Mammary epithelial cell (primary cell): Measurements from ENCODE around the gene CPNE9.

Experiments
- EZH2 ChIP-seq: IDR thresholded peaks from 2 replicates; pipeline ENCODE4 v1.6.1; 2012; ENCODE audit warnings: low read length, inconsistent platforms, borderline replicate concordance
- TF ChIP-seq, protein P1 (sequence below), 2 donors: IDR thresholded peaks in 1 of 2; conservative IDR thresholded peaks in 1 of 2; 2 replicates each; pipeline ENCODE4 v1.5.1; 2011 to 2012; ENCODE audit warnings: inconsistent platforms in 2 of 2, low read length in 2 of 2, mild to moderate bottlenecking in 2 of 2, control low read depth in 1 of 2, low read depth in 1 of 2; ENCODE audit not compliant: insufficient read depth in 1 of 2; ENCODE audit errors: extremely low read depth in 1 of 2

DNA sequence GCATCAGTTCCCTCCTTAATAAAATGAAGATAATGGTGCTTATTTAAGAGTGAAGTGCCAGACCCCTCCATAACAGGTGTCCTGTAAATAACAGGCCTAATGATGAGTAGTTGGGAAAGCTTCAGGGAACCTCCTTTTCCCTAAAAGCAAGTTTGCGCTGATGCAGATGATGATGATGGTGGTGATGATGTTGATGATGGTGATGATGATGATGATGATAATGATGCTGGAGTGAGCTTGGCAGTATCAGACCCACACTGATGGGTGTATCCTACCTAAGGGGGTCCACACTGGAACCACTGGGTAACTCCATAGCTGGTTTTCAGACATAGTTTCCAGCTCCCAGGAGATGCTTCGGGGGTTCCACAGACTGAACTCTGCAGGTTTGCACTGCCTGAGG lies 29.9 kb upstream of the CPNE9 start:
- TF ChIP-seq EZH2, result no peak
- TF ChIP-seq, protein P1, sequence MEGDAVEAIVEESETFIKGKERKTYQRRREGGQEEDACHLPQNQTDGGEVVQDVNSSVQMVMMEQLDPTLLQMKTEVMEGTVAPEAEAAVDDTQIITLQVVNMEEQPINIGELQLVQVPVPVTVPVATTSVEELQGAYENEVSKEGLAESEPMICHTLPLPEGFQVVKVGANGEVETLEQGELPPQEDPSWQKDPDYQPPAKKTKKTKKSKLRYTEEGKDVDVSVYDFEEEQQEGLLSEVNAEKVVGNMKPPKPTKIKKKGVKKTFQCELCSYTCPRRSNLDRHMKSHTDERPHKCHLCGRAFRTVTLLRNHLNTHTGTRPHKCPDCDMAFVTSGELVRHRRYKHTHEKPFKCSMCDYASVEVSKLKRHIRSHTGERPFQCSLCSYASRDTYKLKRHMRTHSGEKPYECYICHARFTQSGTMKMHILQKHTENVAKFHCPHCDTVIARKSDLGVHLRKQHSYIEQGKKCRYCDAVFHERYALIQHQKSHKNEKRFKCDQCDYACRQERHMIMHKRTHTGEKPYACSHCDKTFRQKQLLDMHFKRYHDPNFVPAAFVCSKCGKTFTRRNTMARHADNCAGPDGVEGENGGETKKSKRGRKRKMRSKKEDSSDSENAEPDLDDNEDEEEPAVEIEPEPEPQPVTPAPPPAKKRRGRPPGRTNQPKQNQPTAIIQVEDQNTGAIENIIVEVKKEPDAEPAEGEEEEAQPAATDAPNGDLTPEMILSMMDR (conservative IDR thresholded peaks at IDR 0.05 in 1 of 2, IDR thresholded peaks at IDR 0.05 in 1 of 2; ENCODE audit: extremely low read depth in 1 of 2, insufficient read depth in 1 of 2, low read depth in 1 of 2, low read length in 2 of 2), result no peak
